NCI-H510A treated with DMSO at 0.1 percent for 48 hours (cell line): ENCODE measurements around the gene ENTHD1.
"Not testable (repeated sequence)": the region's sequence is repeated elsewhere in the genome, so short reads cannot be mapped to it uniquely, and the experiment has no call there.

Experiments used
- DNase-seq: peaks from one replicate; lab custom pipeline; 2025; lab: John Stamatoyannopoulos, UW

Gene ENTHD1

GRCh38 chr22:39925273-39925672 lies 31.7 kb upstream of the ENTHD1 start:
- no peak for DNase-seq

DNA sequence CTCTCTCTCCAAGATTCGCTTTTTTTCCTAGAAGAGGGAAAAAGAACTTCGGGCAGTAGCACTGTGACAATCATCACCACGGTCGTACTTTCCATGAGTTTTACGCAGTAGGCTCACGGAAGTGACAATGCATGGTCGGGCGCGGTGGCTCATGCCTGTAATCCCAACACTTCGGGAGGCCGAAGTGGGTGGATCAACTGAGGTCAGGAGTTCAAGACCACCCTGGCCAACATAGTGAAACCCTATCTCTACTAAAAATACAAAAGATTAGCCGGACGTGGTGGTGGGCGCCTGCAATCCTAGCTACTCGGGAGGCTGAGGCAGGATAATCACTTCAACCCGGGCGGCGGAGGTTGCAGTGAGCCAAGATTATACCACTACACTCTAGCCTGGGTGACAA lies 30.7 kb upstream of the ENTHD1 start:
- no peak for DNase-seq

DNA sequence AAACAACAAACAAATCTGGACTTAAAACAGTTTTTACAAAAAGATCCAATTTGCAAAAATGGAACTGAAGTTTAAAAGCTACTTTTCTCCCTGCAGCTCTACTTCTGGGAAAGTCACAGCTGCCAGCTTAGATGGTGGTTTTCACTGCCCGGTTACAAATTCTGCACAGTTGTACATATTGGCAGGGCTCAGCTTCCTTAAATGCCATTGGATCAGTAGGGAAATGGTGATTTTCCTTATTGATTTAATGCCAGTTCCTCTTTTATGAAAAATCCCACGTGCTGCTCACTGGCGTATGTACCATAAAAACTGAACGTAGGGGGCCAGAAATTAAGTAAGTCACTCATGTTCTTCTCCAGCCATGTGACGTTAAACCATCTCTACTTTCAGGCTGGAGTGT lies 30.1 kb upstream of the ENTHD1 start:
- no peak for DNase-seq

DNA sequence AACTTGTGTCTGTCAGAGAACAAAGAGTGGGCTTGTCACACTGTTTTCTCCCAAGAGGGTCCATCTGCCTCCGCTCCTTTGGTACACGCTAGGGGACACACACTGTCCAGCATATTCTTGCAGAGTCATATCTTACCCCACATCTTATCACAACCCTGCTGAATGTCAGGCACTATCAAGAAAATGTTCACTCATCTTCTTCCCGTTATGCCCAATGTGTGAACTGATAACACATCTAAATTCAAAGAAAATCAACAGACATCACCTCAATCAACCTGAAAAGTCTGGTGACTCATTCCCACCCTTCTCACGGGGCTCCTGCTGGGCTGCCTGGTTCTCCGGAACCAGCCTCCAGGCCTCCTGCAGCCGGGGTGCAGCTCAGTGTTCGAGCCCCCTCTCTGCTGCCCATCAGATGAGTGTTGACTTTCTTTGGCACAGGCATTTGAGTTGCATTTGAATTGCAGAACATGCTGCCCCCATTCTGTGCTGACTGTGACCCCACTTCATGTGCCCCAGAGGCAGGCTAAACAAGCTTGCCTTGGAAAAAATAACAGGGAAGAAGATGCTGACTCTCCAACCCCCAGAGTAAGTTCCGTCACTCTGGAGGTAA lies 26.7 kb upstream of the ENTHD1 start:
- DNase-seq, result no peak

- DNase-seq, result no peak
Observed at GRCh38 chr22:39917776-39918495, 24.4 kb upstream of the ENTHD1 start.

DNA sequence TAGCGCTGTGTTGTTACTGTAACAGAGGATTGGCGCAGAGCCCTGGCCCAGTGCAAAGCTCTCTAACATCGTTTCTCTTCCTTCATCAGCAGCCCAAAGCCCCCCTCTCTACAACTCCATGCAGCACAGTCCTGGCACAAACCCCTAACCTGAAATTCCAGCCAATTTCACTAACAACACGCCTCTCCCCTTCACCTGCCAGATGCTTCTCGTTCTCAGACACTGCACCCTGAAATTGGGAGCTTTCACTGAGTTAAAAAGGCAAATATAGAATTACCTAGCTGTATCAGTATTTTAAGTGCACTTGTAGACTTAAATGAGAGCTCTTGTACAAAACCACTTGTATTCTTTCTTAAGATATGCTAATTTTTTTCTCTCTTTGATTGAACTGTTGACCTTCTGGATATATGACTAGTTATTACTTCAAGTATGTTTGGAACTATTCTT lies 23.7 kb upstream of the ENTHD1 start:
- no peak for DNase-seq

GRCh38 chr22:39916496-39916895 lies 22.9 kb upstream of the ENTHD1 start:
- DNase-seq, result no peak

- no peak for DNase-seq
Observed at GRCh38 chr22:39915295-39915726, 21.8 kb upstream of the ENTHD1 start.

DNA sequence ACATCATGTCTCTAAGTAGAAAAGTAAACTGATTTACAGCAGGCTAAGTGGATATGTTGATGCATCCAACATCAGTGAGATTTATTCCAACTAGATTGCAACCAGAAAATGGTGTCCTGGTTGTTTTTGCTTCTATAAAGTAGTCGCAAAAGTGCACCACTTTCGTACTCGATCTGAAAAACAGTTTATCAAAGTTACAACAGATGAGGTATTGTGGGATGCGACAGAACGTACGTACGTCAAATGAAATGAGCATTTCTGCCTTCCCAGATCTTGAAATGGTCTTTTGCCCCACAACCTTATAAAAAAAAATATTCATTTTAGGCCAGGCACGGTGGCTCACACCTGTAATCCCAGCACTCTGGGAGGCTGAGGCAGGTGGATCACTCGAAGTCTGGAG lies 21.0 kb upstream of the ENTHD1 start:
- DNase-seq, result no peak

GRCh38 chr22:39913886-39914285 lies 20.3 kb upstream of the ENTHD1 start:
- no peak for DNase-seq

- DNase-seq, result no peak
Observed at GRCh38 chr22:39913321-39913720, 19.8 kb upstream of the ENTHD1 start.

DNA sequence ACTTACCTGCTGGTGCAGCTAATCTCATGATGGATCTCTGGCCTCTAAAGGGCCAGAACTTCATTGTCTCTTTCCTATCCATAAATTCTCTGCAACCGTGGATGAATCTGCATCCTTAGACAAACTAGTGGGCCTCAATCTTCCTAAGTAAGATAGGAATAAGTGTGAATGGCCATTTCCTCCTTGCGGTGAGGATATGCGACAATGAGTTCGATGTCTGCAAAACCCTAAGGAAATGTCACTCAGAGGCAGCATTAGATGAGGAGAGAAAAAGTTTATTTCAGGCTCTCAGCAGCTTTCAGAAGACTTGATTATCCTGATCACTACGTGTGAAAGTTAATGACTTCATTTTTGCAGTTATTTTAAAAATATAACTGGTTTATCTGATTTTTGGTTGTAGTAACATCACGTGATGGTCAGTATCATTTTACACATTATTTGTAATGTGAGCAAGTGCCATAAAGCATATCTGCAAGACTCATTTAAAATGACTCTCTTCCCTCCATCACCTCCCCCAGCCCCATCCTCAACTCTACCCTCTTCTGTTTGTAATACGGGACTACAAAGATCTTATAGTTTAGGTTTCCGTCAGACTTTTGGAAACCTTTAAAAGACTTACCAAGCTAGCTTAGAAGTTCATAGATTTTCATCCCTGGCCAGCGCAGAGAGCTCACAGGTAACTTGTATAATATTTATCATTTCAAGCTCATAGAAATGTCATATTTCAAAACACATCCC lies 17.5 kb upstream of the ENTHD1 start:
- DNase-seq, result no peak

DNA sequence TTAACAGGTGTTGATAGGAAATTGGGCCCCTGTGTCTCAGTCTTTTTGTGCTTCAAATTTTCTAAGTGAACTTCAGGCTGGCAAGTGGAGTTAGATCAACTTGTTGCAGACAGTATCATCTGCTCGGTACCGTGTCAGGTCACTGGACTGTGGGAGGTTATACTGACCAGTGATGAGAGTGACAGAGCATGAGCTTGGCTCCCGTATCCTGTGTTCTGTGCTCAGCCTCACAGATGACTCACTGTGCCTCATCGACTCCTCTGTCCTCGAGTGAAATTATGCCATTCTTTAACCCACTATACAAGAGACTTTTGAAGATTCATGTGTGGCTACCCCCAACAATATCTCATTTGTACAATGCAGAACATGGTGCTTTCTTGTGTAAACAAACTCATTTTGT lies 15.2 kb upstream of the ENTHD1 start:
- DNase-seq, result no peak

- no peak for DNase-seq
Observed at GRCh38 chr22:39908136-39908535, 14.6 kb upstream of the ENTHD1 start.

- DNase-seq, result no peak
Observed at GRCh38 chr22:39907605-39908097, 14.1 kb upstream of the ENTHD1 start.

- DNase-seq, result no peak
Observed at GRCh38 chr22:39907047-39907446, 13.5 kb upstream of the ENTHD1 start.

DNA sequence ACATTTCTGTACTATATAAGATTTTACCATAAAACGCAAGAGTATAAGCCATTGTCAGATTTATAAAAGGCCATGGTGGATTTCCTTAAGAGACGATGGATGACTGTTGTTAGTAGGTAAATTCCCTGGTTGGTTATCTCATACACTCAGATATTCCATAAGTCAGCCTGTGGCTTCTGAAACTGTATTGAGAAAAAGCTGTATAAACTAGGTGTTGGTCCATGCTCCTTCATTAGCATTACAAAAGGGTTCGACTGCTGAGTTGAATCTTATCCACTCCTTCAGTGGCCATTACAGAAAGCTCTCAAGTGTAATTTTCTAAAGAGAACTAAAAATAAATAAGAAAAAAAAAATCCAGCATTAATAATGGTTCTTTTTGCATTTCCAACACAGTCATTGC lies 12.6 kb upstream of the ENTHD1 start:
- DNase-seq, result no peak

GRCh38 chr22:39905687-39906086 lies 12.1 kb upstream of the ENTHD1 start:
- no peak for DNase-seq

DNA sequence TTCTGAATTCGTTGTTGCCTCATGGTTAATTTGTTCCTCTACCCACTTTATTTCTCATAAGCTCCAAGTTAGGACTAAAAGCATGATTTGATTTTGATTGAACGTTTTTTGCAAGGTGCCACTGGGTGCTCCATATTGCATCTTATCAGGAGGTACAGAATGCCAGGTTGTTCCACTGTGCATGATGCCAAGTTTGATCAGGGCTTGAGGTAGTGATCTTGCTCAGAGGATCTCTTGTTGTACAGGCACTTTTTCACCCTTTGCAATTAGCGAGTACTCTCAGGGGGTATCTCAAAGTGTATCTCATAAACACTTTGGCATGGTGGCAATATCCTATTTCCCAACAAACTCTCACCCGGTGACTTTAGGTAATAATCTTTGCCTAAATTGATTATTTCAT lies 11.3 kb upstream of the ENTHD1 start:
- DNase-seq, result no peak

DNA sequence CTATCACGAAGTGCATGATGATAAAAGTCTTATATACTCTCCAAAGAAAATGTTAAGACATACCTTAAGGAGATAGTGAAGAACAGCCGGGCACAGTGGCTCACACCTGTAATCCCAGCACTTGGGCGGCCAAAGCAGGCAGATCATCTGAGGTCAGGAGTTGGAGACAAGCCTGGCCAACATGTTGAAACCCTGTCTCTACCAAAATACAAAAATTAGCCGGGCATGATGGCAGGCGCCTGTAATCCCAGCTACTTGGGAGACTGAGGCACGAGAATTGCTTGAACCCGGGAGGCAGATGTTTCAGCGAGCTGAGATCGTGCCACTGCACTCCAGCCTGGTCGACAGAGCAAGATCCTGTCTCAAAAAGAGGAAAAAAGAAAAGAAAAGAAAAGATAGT lies 10.5 kb upstream of the ENTHD1 start:
- not testable (repeated sequence) for DNase-seq

DNA sequence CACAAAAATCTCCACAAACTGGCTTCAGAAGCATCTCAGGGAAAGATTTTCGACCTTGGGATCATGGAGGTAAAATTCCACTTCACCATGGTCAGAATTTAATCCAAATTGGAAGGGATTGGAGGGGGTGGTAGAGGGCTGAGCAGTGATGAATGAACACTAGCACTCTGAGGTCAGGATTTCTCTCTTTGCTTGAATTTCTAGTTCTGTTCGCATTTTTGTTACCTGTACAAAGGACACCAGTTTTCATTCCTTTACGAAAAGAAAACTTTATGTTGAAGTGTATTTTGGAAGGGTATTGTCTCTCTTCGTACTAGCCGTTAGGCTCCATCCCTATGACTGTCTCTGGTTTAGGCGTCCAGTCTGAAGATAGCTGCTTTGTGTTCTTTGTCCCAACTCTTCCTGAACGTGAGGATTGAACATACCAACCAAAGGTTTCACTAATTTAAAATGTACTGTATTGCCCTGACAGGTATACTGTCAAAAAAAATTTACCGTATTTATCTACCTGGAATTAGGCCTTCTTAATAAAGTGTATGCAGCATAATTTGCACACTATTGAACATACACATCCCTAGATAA lies 8.1 kb upstream of the ENTHD1 start:
- no peak for DNase-seq
